Fibroblast of lung (primary cell): ENCODE results near the gene OLIG1. TPM values are rescaled to one million over a fixed set of nuclear protein-coding genes. Genes with fewer than 3 reads are reported as not detected.

Experiments used
- DNase-seq, 2 donors: peaks; one replicate each; pipeline versions ENCODE4 v3.0.0 to v3.0.0-alpha.2; 2010; ENCODE audit warnings: low read depth in 2 of 2
- H2AFZ ChIP-seq: 2 replicates; pipeline ENCODE4 v1.5.1; 2012; ENCODE audit warnings: low read length, control low read depth, inconsistent platforms
- H3K27ac ChIP-seq: 2 replicates; pipeline ENCODE4 v1.5.1; 2011; ENCODE audit warnings: low read length, control low read depth; ENCODE audit not compliant: insufficient read depth
- H3K27me3 ChIP-seq: 2 replicates; pipeline ENCODE4 v1.5.1; 2011; ENCODE audit warnings: mild to moderate bottlenecking, low read length; ENCODE audit not compliant: control insufficient read depth, insufficient read depth
- H3K36me3 ChIP-seq: 2 replicates; pipeline ENCODE4 v1.5.1; 2011; ENCODE audit warnings: low read length; ENCODE audit not compliant: control insufficient read depth, insufficient read depth
- H3K4me1 ChIP-seq: 2 replicates; pipeline ENCODE4 v1.5.1; 2011; ENCODE audit warnings: low read length; ENCODE audit not compliant: control insufficient read depth, insufficient read depth; ENCODE audit errors: extremely low read depth
- H3K4me2 ChIP-seq: 2 replicates; pipeline ENCODE4 v1.5.1; 2011; ENCODE audit warnings: low read length, control low read depth; ENCODE audit not compliant: insufficient read depth; ENCODE audit errors: extremely low read depth
- H3K4me3 ChIP-seq, 4 experiments: fragments of 200-600 bp in 1 of 4; sonication (generic) in 1 of 4; replicated peaks in 1 of 4; 2 replicates each; pipeline ENCODE4 v1.5.1; 2011 to 2016; ENCODE audit warnings: low read length in 4 of 4, low read depth in 3 of 4, mild to moderate bottlenecking in 3 of 4, control low read depth in 2 of 4, inconsistent platforms in 1 of 4, mixed read lengths in 1 of 4; ENCODE audit not compliant: insufficient read depth in 1 of 4; ENCODE audit errors: control extremely low read depth in 1 of 4
- H3K79me2 ChIP-seq: 2 replicates; pipeline ENCODE4 v1.5.1; 2012; ENCODE audit warnings: mild to moderate bottlenecking, low read length, inconsistent platforms; ENCODE audit not compliant: control insufficient read depth, insufficient read depth
- H3K9ac ChIP-seq: 2 replicates; pipeline ENCODE4 v1.5.1; 2011; ENCODE audit warnings: mild to moderate bottlenecking, low read length, control low read depth; ENCODE audit not compliant: insufficient read depth
- H3K9me3 ChIP-seq: 2 replicates; pipeline ENCODE4 v1.5.1; 2012; ENCODE audit warnings: low read depth, low read length; ENCODE audit not compliant: control insufficient read depth, insufficient read depth
- H4K20me1 ChIP-seq: 2 replicates; pipeline ENCODE4 v1.5.1; 2011; ENCODE audit warnings: low read length; ENCODE audit not compliant: control insufficient read depth, insufficient read depth; ENCODE audit errors: extremely low read depth
- CTCF ChIP-seq, 2 donors: IDR thresholded peaks in 1 of 2; conservative IDR thresholded peaks in 1 of 2; 1 replicate in 1 of 2; 2 replicates in 1 of 2; pipeline ENCODE4 v1.5.1; 2011 to 2012; ENCODE audit warnings: low read length in 2 of 2, control low read depth in 1 of 2, inconsistent platforms in 1 of 2, low read depth in 1 of 2, mild to moderate bottlenecking in 1 of 2
- EZH2 ChIP-seq: IDR thresholded peaks from 2 replicates; pipeline ENCODE4 v1.5.1; 2012; ENCODE audit warnings: low read length, control low read depth, mild to moderate bottlenecking; ENCODE audit errors: missing control alignments
- polyA plus RNA-seq, 2 donors: library from polyadenylated mRNA; depleted of rRNA in 1 of 2; stranded (reverse) in 1 of 2; unstranded in 1 of 2; fragments of >200 nt; gene quantifications; 2 replicates each; pipeline ENCODE4 v1.2.1, GENCODE V29; 2011 to 2012; ENCODE audit warnings: missing spikeins in 1 of 2
- total RNA-seq: library from RNA; depleted of rRNA; stranded (reverse); fragments of >200 nt; gene quantifications from 2 replicates; pipeline ENCODE4 v1.2.1, GENCODE V29; 2014

OLIG1 gene
- total and polyA plus RNA-seq, 2 donors (not counting 1 experiment from before 2014, with no cell fraction given) = not detected

- Histone ChIP-seq H3K4me1 (no peaks in the 10 kb centered on the region), H3K4me2 (no peak overlapping the region), H4K20me1 (no peaks in the 10 kb centered on the region), H3K9ac (no peak overlapping the region), H2AFZ (no peak overlapping the region), H3K27me3 (peaks cover 53% of the 10 kb centered on the region), H3K79me2 (no peaks in the 10 kb centered on the region), H3K4me3 (no peak overlapping the region), H3K36me3 (no peaks in the 10 kb centered on the region), H3K27ac (no peak overlapping the region), H3K9me3 (no peaks in the 10 kb centered on the region)
- TF ChIP-seq EZH2 (no peak), CTCF (conservative IDR thresholded peaks at IDR 0.05 in 1 of 2, IDR thresholded peaks at IDR 0.05 in 1 of 2; ENCODE audit: low read depth in 1 of 2, low read length in 2 of 2) (no peak)
- DNase-seq = no peak
Measured at GRCh38 chr21:33112681-33113080, 42.7 kb downstream of the OLIG1 start.

- no peak overlapping the region for H3K4me3 ChIP-seq
- H3K79me2 ChIP-seq = no peaks in the 10 kb centered on the region
- H2AFZ ChIP-seq = no peak overlapping the region
- H3K36me3 ChIP-seq = no peaks in the 10 kb centered on the region
- H3K27me3 ChIP-seq = peaks cover 52% of the 10 kb centered on the region
- H3K4me2 ChIP-seq = no peak overlapping the region
- no peak overlapping the region for H3K27ac ChIP-seq
- no peaks in the 10 kb centered on the region for H3K4me1 ChIP-seq
- no peaks in the 10 kb centered on the region for H4K20me1 ChIP-seq
- no peak overlapping the region for H3K9ac ChIP-seq
- DNase-seq = no peak
- no peaks in the 10 kb centered on the region for H3K9me3 ChIP-seq
- TF ChIP-seq EZH2 (no peak), CTCF (conservative IDR thresholded peaks at IDR 0.05 in 1 of 2, IDR thresholded peaks at IDR 0.05 in 1 of 2; ENCODE audit: low read depth in 1 of 2, low read length in 2 of 2) (no peak)
Measured at GRCh38 chr21:33113131-33113530, 43.2 kb downstream of the OLIG1 start.

- Histone ChIP-seq H3K9ac (no peak overlapping the region), H4K20me1 (no peaks in the 10 kb centered on the region), H3K27ac (no peak overlapping the region), H3K4me2 (no peak overlapping the region), H2AFZ (no peak overlapping the region), H3K4me1 (no peaks in the 10 kb centered on the region), H3K27me3 (peaks cover 48% of the 10 kb centered on the region), H3K79me2 (no peaks in the 10 kb centered on the region), H3K4me3 (no peak overlapping the region), H3K9me3 (no peaks in the 10 kb centered on the region), H3K36me3 (no peaks in the 10 kb centered on the region)
- TF ChIP-seq CTCF (conservative IDR thresholded peaks at IDR 0.05 in 1 of 2, IDR thresholded peaks at IDR 0.05 in 1 of 2; ENCODE audit: low read depth in 1 of 2, low read length in 2 of 2) (no peak), EZH2 (no peak)
- DNase-seq = no peak
Measured at GRCh38 chr21:33114276-33114675, 44.3 kb downstream of the OLIG1 start.
